ENCODE results near the gene DGCR2. TPM values are rescaled to one million over a fixed set of nuclear protein-coding genes. Genes with fewer than 3 reads are reported as not detected.
A peak's percentile ranks its signal among the peaks of the same experiment; 100 is the strongest.

DGCR2 gene, protein sequence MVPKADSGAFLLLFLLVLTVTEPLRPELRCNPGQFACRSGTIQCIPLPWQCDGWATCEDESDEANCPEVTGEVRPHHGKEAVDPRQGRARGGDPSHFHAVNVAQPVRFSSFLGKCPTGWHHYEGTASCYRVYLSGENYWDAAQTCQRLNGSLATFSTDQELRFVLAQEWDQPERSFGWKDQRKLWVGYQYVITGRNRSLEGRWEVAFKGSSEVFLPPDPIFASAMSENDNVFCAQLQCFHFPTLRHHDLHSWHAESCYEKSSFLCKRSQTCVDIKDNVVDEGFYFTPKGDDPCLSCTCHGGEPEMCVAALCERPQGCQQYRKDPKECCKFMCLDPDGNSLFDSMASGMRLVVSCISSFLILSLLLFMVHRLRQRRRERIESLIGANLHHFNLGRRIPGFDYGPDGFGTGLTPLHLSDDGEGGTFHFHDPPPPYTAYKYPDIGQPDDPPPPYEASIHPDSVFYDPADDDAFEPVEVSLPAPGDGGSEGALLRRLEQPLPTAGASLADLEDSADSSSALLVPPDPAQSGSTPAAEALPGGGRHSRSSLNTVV
- 10 to 100 TPM; 31.7 to 71.9 (median 60.2) TPM for total RNA-seq
- polyA plus RNA-seq = 10 to 100 TPM; 23.9 to 51.2 TPM
- long read RNA-seq, donor 1, full-length matches to known transcripts = 29 of 191 reads
- long read RNA-seq, donor 1, partial matches to known transcripts = 75 of 191 reads
- long read RNA-seq, donor 1, other reads (novel, unspliced or antisense) = 87 of 191 reads
- long read RNA-seq, donor 2, full-length matches to known transcripts = 12 of 29 reads
- long read RNA-seq, donor 2, partial matches to known transcripts = 11 of 29 reads
- long read RNA-seq, donor 2, other reads (novel, unspliced or antisense) = 6 of 29 reads
- long read RNA-seq, donor 3, full-length matches to known transcripts = 170 of 368 reads
- long read RNA-seq, donor 3, partial matches to known transcripts = 48 of 368 reads
- long read RNA-seq, donor 3, other reads (novel, unspliced or antisense) = 150 of 368 reads

- intact Hi-C loops (cut with DNase I) = no loop called here
- no peaks in the 10 kb centered on the region for H3K36me3 ChIP-seq
- DNase-seq = peak; percentile 96 to 98 (median 97)
- TF ChIP-seq POLR2A (IDR thresholded peaks at IDR 0.05) = peak; percentile 68
- TF ChIP-seq, protein P1, sequence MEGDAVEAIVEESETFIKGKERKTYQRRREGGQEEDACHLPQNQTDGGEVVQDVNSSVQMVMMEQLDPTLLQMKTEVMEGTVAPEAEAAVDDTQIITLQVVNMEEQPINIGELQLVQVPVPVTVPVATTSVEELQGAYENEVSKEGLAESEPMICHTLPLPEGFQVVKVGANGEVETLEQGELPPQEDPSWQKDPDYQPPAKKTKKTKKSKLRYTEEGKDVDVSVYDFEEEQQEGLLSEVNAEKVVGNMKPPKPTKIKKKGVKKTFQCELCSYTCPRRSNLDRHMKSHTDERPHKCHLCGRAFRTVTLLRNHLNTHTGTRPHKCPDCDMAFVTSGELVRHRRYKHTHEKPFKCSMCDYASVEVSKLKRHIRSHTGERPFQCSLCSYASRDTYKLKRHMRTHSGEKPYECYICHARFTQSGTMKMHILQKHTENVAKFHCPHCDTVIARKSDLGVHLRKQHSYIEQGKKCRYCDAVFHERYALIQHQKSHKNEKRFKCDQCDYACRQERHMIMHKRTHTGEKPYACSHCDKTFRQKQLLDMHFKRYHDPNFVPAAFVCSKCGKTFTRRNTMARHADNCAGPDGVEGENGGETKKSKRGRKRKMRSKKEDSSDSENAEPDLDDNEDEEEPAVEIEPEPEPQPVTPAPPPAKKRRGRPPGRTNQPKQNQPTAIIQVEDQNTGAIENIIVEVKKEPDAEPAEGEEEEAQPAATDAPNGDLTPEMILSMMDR (IDR thresholded peaks at IDR 0.05) = no peak
- peaks cover 16% of the 10 kb centered on the region for H3K4me1 ChIP-seq (ENCODE audit: insufficient read depth)
- H3K27me3 ChIP-seq = no peaks in the 10 kb centered on the region
- H3K9me3 ChIP-seq = no peaks in the 10 kb centered on the region
- whole genome bisulfite sequencing, 3 donors = 0 to 1% (median 1%) methylated on average over 29 to 67 of the region's 67 CpGs
- H3K4me3 ChIP-seq = peak within 1 kb of the TSS; percentile 83
- H3K27ac ChIP-seq = peak within 1 kb of the TSS; percentile 41 to 83
Measured at GRCh38 chr22:19122143-19122751, at the start of gene DGCR2. Gene DGCR2, minus strand, starts transcription at chr22:19122412. Its CDS starts 206 bp downstream, at chr22:19122206.

GRCh38 chr22:19169947-19170318, 47.7 kb upstream of the DGCR2 start:
- intact Hi-C loops (cut with DNase I) = loop anchor here in 1 of 4 donors (2.0 kb wide), 1 partner anchor 21 kb away; no protein-coding TSS in a partner anchor
- TF ChIP-seq EP300 (IDR thresholded peaks at IDR 0.05) (no peak), POLR2A (IDR thresholded peaks at IDR 0.05) (no peak)
- TF ChIP-seq, protein P1 (IDR thresholded peaks at IDR 0.05) = no peak
- WGBS, 3 donors = 35 to 59% (median 42%) methylated on average over 4 to 7 of the region's 7 CpGs
- peak overlapping the region in 1 of 2 donors; percentile 88 for H3K27ac ChIP-seq
- no peak overlapping the region for H3K4me3 ChIP-seq
- no peaks in the 10 kb centered on the region for H3K9me3 ChIP-seq
- no peaks in the 10 kb centered on the region for H3K36me3 ChIP-seq
- no peaks in the 10 kb centered on the region for H3K27me3 ChIP-seq
- peaks cover 15% of the 10 kb centered on the region for H3K4me1 ChIP-seq (ENCODE audit: insufficient read depth)
- peak in 2 of 5 donors; percentile 53 to 54 for DNase-seq

GRCh38 chr22:19169002-19169946, 47.1 kb upstream of the DGCR2 start:
- 2 to 6% (median 5%) methylated on average over 52 to 58 of the region's 58 CpGs for WGBS, 3 donors
- Histone ChIP-seq H3K4me1 (ENCODE audit: insufficient read depth) (peaks cover 15% of the 10 kb centered on the region), H3K4me3 (peak overlapping the region; percentile 16), H3K27me3 (no peaks in the 10 kb centered on the region), H3K9me3 (no peaks in the 10 kb centered on the region), H3K36me3 (no peaks in the 10 kb centered on the region), H3K27ac (peak overlapping the region in 1 of 2 donors; percentile 88)
- TF ChIP-seq EP300 (IDR thresholded peaks at IDR 0.05) = no peak
- TF ChIP-seq POLR2A (IDR thresholded peaks at IDR 0.05) = no peak
- TF ChIP-seq, protein P1 (IDR thresholded peaks at IDR 0.05) = no peak
- no peak for DNase-seq
- intact Hi-C loops (cut with DNase I) = loop anchor here in 1 of 4 donors (2.0 kb wide), 1 partner anchor 20 kb away; no protein-coding TSS in a partner anchor
